ENCODE data around the gene C20orf173. TPM values are rescaled to one million over a fixed set of nuclear protein-coding genes. Genes with fewer than 3 reads are reported as not detected.

C20orf173 gene
- total and polyA plus RNA-seq, 4 donors = not detected

DNA sequence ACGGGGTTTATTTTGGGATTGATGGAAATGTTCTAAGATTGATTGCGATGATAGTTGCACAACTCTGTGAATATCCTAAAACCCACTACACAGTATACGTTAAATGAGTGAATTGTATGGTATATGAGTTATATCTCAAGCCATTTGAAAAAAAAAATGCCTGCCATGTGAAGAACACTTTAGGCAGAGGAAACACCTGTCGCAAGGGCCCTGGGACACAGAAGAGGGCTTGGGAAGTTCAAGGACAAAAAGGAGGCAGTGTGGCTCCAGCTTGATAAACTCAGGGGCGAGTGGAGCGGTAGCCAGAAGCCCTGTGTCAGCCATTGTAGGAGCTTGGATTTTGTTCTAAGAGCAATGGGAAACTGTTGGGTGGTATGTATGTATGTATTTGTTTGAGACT, 37.1 kb downstream of the C20orf173 start:
- ATAC-seq (ENCODE audit: low FRiP score) (no peak), DNase-seq (no peak)
- Histone ChIP-seq H3K9me3 (ENCODE audit: control insufficient read depth, low read length) (no peaks in the 10 kb centered on the region), H3K4me3 (ENCODE audit: low read length in 2 of 2) (no peak overlapping the region), H3K27me3 (ENCODE audit: control insufficient read depth in 1 of 2, insufficient read depth in 2 of 2, low read length in 1 of 2) (no peaks in the 10 kb centered on the region), H3K36me3 (ENCODE audit: control insufficient read depth in 1 of 2, insufficient read depth in 2 of 2, low read length in 1 of 2) (peaks cover 2 to 9% of the 10 kb centered on the region in 2 donors), H3K27ac (ENCODE audit: low read depth in 1 of 2, low read length in 2 of 2) (no peak overlapping the region), H3K4me1 (ENCODE audit: control insufficient read depth in 1 of 2, insufficient read depth in 2 of 2, low read length in 2 of 2) (no peaks in the 10 kb centered on the region)
- intact Hi-C loops (cut with DNase I) = no loop called here
- WGBS, 2 donors = 95 to 96% methylated on average over 6 of the region's 6 CpGs

DNA sequence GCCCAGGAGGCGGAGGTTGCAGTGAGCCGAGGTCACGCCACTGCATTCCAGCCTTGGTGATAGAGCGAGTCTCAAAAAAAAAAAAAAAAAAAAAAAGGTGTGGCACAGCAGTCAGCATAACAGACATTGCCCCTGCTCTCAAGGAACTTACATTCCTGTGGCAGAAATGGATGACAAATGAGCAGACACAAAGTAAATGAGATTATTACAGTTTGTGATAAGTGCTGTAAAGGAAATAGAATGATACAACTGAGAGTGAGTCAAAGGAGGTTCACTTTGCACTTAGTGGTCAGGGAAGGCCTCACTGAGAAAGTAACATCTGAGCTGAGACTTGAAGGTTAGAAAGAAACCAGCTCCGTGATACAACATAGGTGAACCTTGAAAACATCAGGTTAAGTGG, 37.6 kb downstream of the C20orf173 start:
- intact Hi-C loops (cut with DNase I) = no loop called here
- no peak for DNase-seq
- ATAC-seq (ENCODE audit: low FRiP score) = no peak
- H3K27me3 ChIP-seq (ENCODE audit: control insufficient read depth in 1 of 2, insufficient read depth in 2 of 2, low read length in 1 of 2) = no peaks in the 10 kb centered on the region
- H3K27ac ChIP-seq (ENCODE audit: low read depth in 1 of 2, low read length in 2 of 2) = no peak overlapping the region
- no peak overlapping the region for H3K4me3 ChIP-seq (ENCODE audit: low read length in 2 of 2)
- H3K9me3 ChIP-seq (ENCODE audit: control insufficient read depth, low read length) = no peaks in the 10 kb centered on the region
- 95 to 97% methylated on average over 5 of the region's 5 CpGs for WGBS, 2 donors
- H3K36me3 ChIP-seq (ENCODE audit: control insufficient read depth in 1 of 2, insufficient read depth in 2 of 2, low read length in 1 of 2) = peaks cover 2 to 9% of the 10 kb centered on the region in 2 donors
- H3K4me1 ChIP-seq (ENCODE audit: control insufficient read depth in 1 of 2, insufficient read depth in 2 of 2, low read length in 2 of 2) = no peaks in the 10 kb centered on the region

DNA sequence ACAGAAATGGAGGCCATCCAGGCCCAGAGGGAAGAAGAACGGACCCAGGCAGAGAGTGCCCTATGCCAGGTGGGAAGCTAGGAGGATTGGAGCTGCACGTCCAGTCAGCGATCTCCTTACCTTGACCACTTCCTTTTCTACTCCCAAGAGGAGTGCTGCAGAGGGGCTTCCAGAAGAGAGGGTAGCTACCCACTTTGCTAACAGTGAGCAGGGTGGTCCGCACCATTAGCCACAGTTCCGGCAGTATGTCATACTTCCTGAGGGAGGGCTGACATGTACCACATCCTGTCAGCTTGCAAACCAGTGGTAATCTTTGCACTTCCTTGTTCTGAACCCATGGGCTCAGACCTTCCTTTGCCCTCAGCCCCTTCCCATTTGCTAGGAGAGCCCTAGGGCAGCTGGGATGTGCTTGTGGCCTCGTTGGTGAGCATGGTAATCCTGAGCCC, 38.7 kb downstream of the C20orf173 start:
- intact Hi-C loops (cut with DNase I) = no loop called here
- ATAC-seq (ENCODE audit: low FRiP score) (no peak), DNase-seq (peak in 1 of 2 donors; percentile 54)
- no peaks in the 10 kb centered on the region for H3K9me3 ChIP-seq (ENCODE audit: control insufficient read depth, low read length)
- H3K27me3 ChIP-seq (ENCODE audit: control insufficient read depth in 1 of 2, insufficient read depth in 2 of 2, low read length in 1 of 2) = no peaks in the 10 kb centered on the region
- WGBS, 2 donors = 80 to 87% methylated on average over 6 of the region's 6 CpGs
- H3K4me1 ChIP-seq (ENCODE audit: control insufficient read depth in 1 of 2, insufficient read depth in 2 of 2, low read length in 2 of 2) = no peaks in the 10 kb centered on the region
- peaks cover 2 to 7% of the 10 kb centered on the region in 2 donors for H3K36me3 ChIP-seq (ENCODE audit: control insufficient read depth in 1 of 2, insufficient read depth in 2 of 2, low read length in 1 of 2)
- H3K27ac ChIP-seq (ENCODE audit: low read depth in 1 of 2, low read length in 2 of 2) = no peak overlapping the region
- no peak overlapping the region for H3K4me3 ChIP-seq (ENCODE audit: low read length in 2 of 2)

DNA sequence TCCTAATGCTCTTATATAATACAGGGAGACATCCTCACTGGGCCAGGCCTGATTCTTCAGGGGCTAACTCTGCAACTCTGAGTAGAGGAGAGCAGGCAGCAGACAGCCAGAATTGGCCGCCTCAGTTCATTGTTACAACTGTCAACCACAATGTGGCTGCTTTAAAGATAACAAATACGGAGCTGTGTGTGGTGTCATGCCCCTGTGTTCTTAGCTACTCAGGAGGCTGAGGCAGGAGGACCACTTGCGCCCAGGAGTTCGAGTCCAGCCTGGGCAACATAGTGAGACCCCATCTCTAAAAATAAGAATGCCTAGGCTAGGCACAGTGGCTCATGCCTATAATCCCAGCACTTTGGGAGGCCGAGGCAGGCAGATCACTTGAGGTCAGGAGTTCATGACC, 39.7 kb downstream of the C20orf173 start:
- H3K4me3 ChIP-seq (ENCODE audit: low read length in 2 of 2) = no peak overlapping the region
- H3K4me1 ChIP-seq (ENCODE audit: control insufficient read depth in 1 of 2, insufficient read depth in 2 of 2, low read length in 2 of 2) = no peaks in the 10 kb centered on the region
- no peak overlapping the region for H3K27ac ChIP-seq (ENCODE audit: low read depth in 1 of 2, low read length in 2 of 2)
- ATAC-seq (ENCODE audit: low FRiP score) (no peak), DNase-seq (no peak)
- no peaks in the 10 kb centered on the region for H3K9me3 ChIP-seq (ENCODE audit: control insufficient read depth, low read length)
- H3K27me3 ChIP-seq (ENCODE audit: control insufficient read depth in 1 of 2, insufficient read depth in 2 of 2, low read length in 1 of 2) = no peaks in the 10 kb centered on the region
- intact Hi-C loops (cut with DNase I) = no loop called here
- H3K36me3 ChIP-seq (ENCODE audit: control insufficient read depth in 1 of 2, insufficient read depth in 2 of 2, low read length in 1 of 2) = peaks cover 2 to 7% of the 10 kb centered on the region in 2 donors
- 97% methylated on average over 5 of the region's 5 CpGs for WGBS, 2 donors

DNA sequence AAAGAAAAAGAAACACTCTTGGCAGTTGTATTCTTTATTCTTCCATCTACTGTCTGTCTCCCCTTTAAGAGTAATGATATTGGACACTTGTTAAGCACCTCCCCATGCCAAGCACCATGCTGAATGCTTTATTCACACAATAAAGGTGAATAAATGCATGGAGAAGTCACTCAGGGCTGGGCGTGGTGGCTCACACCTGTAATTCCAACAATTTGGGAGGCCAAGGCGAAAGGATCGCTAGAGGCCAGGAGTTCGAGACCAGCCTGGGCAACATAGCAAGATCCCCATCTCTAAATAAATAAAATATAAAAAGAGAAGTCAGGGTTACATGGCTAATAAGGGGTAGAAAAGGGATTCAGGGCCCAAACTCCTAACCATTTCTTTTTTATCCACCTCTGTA, 42.0 kb downstream of the C20orf173 start:
- DNase-seq = no peak
- Histone ChIP-seq H3K27me3 (ENCODE audit: control insufficient read depth in 1 of 2, insufficient read depth in 2 of 2, low read length in 1 of 2) (no peaks in the 10 kb centered on the region), H3K36me3 (ENCODE audit: control insufficient read depth in 1 of 2, insufficient read depth in 2 of 2, low read length in 1 of 2) (peaks cover 2 to 6% of the 10 kb centered on the region in 2 donors), H3K9me3 (ENCODE audit: control insufficient read depth, low read length) (no peaks in the 10 kb centered on the region), H3K27ac (ENCODE audit: low read depth in 1 of 2, low read length in 2 of 2) (no peak overlapping the region), H3K4me3 (ENCODE audit: low read length in 2 of 2) (no peak overlapping the region), H3K4me1 (ENCODE audit: control insufficient read depth in 1 of 2, insufficient read depth in 2 of 2, low read length in 2 of 2) (no peaks in the 10 kb centered on the region)
- intact Hi-C loops (cut with DNase I) = no loop called here
- 96 to 97% methylated on average over 4 of the region's 4 CpGs for WGBS, 2 donors
- ATAC-seq (ENCODE audit: low FRiP score) = no peak

DNA sequence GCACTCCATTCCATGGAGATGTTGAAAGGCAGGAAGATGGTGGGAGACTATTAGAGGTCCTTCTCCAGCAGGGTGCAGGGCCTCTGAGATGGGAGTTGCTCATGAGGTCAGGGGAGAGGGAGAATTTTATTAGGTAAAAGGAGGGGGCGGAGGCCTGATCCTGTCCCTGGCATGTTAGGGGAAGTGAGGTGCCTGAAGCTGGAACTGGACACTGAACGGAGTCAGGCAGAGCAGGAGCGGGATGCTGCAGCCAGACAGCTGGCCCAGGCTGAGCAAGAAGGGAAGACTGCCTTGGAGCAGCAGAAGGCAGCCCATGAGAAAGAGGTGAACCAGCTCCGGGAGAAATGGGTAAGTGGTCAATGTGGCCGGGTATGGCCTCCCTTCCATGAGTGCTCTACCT, 49.7 kb downstream of the C20orf173 start:
- DNase-seq = no peak
- peaks cover 3 to 18% of the 10 kb centered on the region in 2 donors for H3K36me3 ChIP-seq (ENCODE audit: control insufficient read depth in 1 of 2, insufficient read depth in 2 of 2, low read length in 1 of 2)
- no peak for ATAC-seq (ENCODE audit: low FRiP score)

DNA sequence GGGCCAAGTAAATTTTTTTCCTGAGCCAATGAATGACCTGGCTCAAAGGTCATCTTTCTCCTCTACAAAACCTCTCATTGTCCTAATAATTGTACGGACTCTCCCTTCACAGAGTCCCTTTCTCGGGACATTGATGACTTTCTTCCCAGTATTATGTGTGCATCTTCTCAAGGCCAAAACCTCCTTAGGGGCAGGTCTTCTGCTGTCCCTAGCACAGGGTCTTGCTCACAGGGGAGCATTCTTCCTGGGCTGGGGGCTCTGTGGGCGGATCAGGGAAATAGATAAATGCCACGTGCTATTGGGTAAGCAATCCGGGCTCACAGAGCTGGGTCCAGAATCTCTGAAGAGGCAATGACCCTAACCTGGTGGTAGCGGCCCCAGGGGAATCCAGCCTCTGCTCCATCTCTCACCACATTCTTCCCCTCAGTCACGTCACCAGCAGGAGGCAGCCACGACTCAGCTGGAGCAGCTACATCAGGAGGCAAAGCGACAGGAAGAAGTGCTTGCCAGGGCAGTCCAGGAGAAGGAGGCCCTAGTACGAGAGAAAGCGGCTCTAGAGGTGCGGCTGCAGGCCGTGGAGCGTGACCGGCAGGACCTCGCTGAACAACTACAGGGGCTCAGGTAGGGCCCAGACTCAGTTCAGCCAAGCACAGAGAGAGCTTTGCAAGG, 50.5 kb downstream of the C20orf173 start:
- Histone ChIP-seq H3K36me3 (ENCODE audit: control insufficient read depth in 1 of 2, insufficient read depth in 2 of 2, low read length in 1 of 2) (peaks cover 6 to 18% of the 10 kb centered on the region in 2 donors), H3K9me3 (ENCODE audit: control insufficient read depth, low read length) (no peaks in the 10 kb centered on the region), H3K4me3 (ENCODE audit: low read length in 2 of 2) (no peak overlapping the region), H3K27ac (ENCODE audit: low read depth in 1 of 2, low read length in 2 of 2) (no peak overlapping the region), H3K4me1 (ENCODE audit: control insufficient read depth in 1 of 2, insufficient read depth in 2 of 2, low read length in 2 of 2) (no peaks in the 10 kb centered on the region), H3K27me3 (ENCODE audit: control insufficient read depth in 1 of 2, insufficient read depth in 2 of 2, low read length in 1 of 2) (no peaks in the 10 kb centered on the region)
- DNase-seq = no peak
- ATAC-seq (ENCODE audit: low FRiP score) = no peak
- whole genome bisulfite sequencing, 2 donors = 84 to 85% methylated on average over 16 of the region's 16 CpGs
- intact Hi-C loops (cut with DNase I) = no loop called here

More for the DNA sequence above, 49.7 kb downstream of the C20orf173 start:
- H3K4me1 ChIP-seq (ENCODE audit: control insufficient read depth in 1 of 2, insufficient read depth in 2 of 2, low read length in 2 of 2) = no peaks in the 10 kb centered on the region
- H3K27ac ChIP-seq (ENCODE audit: low read depth in 1 of 2, low read length in 2 of 2) = no peak overlapping the region
- 97 to 98% methylated on average over 5 of the region's 5 CpGs for WGBS, 2 donors
- no peaks in the 10 kb centered on the region for H3K9me3 ChIP-seq (ENCODE audit: control insufficient read depth, low read length)
- no peak overlapping the region for H3K4me3 ChIP-seq (ENCODE audit: low read length in 2 of 2)
- intact Hi-C loops (cut with DNase I) = no loop called here
- H3K27me3 ChIP-seq (ENCODE audit: control insufficient read depth in 1 of 2, insufficient read depth in 2 of 2, low read length in 1 of 2) = no peaks in the 10 kb centered on the region

Other genes starting within 250 kb of the C20orf173 start
- gene EIF6, start 244.9 kb downstream of the C20orf173 start, total RNA-seq = 10 to 100 TPM; 61.0 to 77.7 TPM
- 100 to 1,000 TPM in 1 of 2 donors, 10 to 100 TPM in 1; 78.1 to 147 TPM for gene EIF6, start 244.9 kb downstream of the C20orf173 start, polyA plus RNA-seq
- not detected for gene FAM83C, start 237.2 kb downstream of the C20orf173 start, total RNA-seq
- not detected for gene FAM83C, start 237.2 kb downstream of the C20orf173 start, polyA plus RNA-seq
- 10 to 100 TPM; 38.6 to 42.9 TPM for gene UQCC1, start 117.7 kb downstream of the C20orf173 start, total RNA-seq
- gene UQCC1, start 117.7 kb downstream of the C20orf173 start, polyA plus RNA-seq = 10 to 100 TPM; 10.8 to 26.8 TPM
- under 1 TPM; 0.42 to 0.57 TPM for gene GDF5, start 91.4 kb downstream of the C20orf173 start, total RNA-seq
- under 1 TPM in 1 of 2 donors, not detected in 1; 0.41 TPM for gene GDF5, start 91.4 kb downstream of the C20orf173 start, polyA plus RNA-seq
- gene CEP250, start 74.1 kb downstream of the C20orf173 start, total RNA-seq = 10 to 100 TPM; 21.9 to 32.5 TPM
- gene CEP250, start 74.1 kb downstream of the C20orf173 start, polyA plus RNA-seq = 10 to 100 TPM; 16.2 to 17.9 TPM
- gene ERGIC3, start 12.4 kb upstream of the C20orf173 start, total RNA-seq = 100 to 1,000 TPM; 140 to 166 TPM
- 100 to 1,000 TPM; 178 to 254 TPM for gene ERGIC3, start 12.4 kb upstream of the C20orf173 start, polyA plus RNA-seq
- 1 to 10 TPM; 3.3 to 6.0 TPM for gene SPAG4, start 86.2 kb upstream of the C20orf173 start, total RNA-seq
- gene SPAG4, start 86.2 kb upstream of the C20orf173 start, polyA plus RNA-seq = 1 to 10 TPM; 3.5 to 3.8 TPM
- gene CPNE1, start 135.2 kb upstream of the C20orf173 start, total RNA-seq = 100 to 1,000 TPM; 176 to 204 TPM
- gene CPNE1, start 135.2 kb upstream of the C20orf173 start, polyA plus RNA-seq = 100 to 1,000 TPM in 1 of 2 donors, 10 to 100 TPM in 1; 79.0 to 265 TPM
- 10 to 100 TPM; 73.3 to 79.3 TPM for gene RBM12, start 135.2 kb upstream of the C20orf173 start, total RNA-seq
- 10 to 100 TPM in 1 of 2 donors, 1 to 10 TPM in 1; 8.5 to 15.5 TPM for gene RBM12, start 135.2 kb upstream of the C20orf173 start, polyA plus RNA-seq
- gene NFS1, start 169.7 kb upstream of the C20orf173 start, total RNA-seq = 10 to 100 TPM; 12.6 to 22.1 TPM
- 10 to 100 TPM; 10.3 to 28.0 TPM for gene NFS1, start 169.7 kb upstream of the C20orf173 start, polyA plus RNA-seq
- gene ROMO1, start 169.8 kb upstream of the C20orf173 start, total RNA-seq = 100 to 1,000 TPM in 1 of 2 donors, 10 to 100 TPM in 1; 78.5 to 102 TPM
- gene ROMO1, start 169.8 kb upstream of the C20orf173 start, polyA plus RNA-seq = 100 to 1,000 TPM; 403 to 629 TPM
- 100 to 1,000 TPM; 293 to 383 TPM for gene RBM39, start 212.6 kb upstream of the C20orf173 start, total RNA-seq
- gene RBM39, start 212.6 kb upstream of the C20orf173 start, polyA plus RNA-seq = 100 to 1,000 TPM in 1 of 2 donors, 10 to 100 TPM in 1; 65.6 to 352 TPM
- gene PHF20, start 242.4 kb upstream of the C20orf173 start, total RNA-seq = 10 to 100 TPM; 48.7 to 64.4 TPM
- gene PHF20, start 242.4 kb upstream of the C20orf173 start, polyA plus RNA-seq = 10 to 100 TPM; 17.1 to 32.9 TPM

Data from aorta (tissue), 5 donors.